ENCODE results near the gene FSTL4. TPM values are rescaled to one million over a fixed set of nuclear protein-coding genes. Genes with fewer than 3 reads are reported as not detected.

FSTL4 gene
- total RNA-seq, 1 experiment from 2014 or later = not detected

DNA sequence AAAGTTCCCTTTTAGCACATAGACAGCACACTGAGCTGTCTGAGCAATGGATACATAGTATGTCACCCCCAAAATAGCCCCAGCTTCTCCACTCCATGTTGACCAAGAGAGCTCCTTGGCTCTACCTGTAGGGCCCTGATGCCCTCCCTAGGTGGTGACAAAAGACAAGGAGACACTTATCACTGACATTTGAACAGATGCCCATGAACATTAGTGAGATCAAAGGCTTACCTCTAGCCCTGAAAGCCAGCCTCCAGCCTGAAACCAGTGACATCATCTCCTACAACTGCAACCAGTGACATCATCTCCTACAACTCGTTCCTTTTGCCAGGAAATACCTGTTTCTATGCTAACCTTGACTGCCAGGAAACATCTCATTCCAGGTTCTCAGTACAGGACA lies 122.7 kb downstream of the FSTL4 start:
- no TSS peak for BruUV-seq (replicated peaks)
- Histone ChIP-seq H3K4me2 (no peak overlapping the region), H3K79me2 (ENCODE audit: low read depth) (no peaks in the 10 kb centered on the region), H3K27me3 (ENCODE audit: insufficient read depth, low read depth) (no peaks in the 10 kb centered on the region), H3K9me3 (ENCODE audit: insufficient read depth, low read depth) (no peaks in the 10 kb centered on the region), H4K20me1 (ENCODE audit: insufficient read depth) (no peaks in the 10 kb centered on the region), H3K9me2 (ENCODE audit: insufficient read depth) (no peaks in the 10 kb centered on the region), H3F3A (ENCODE audit: insufficient read depth, low read depth) (no peaks in the 10 kb centered on the region), H3K36me3 (ENCODE audit: low read depth) (no peaks in the 10 kb centered on the region), H3K27ac (no peak overlapping the region), H3K4me1 (replicated peaks; ENCODE audit: insufficient read depth) (peaks cover 6% of the 10 kb centered on the region), H3K4me3 (no peak overlapping the region), H2AFZ (no peak overlapping the region)
- ChIA-PET POLR2A (ENCODE audit: unreplicated experiment) (no interaction called here), CTCF (interaction anchor here (0.6 kb wide), 1 partner anchor 547 kb away, joined by 4 read pairs; no protein-coding TSS in a partner anchor)
- intact Hi-C loops (cut with micrococcal nuclease; ENCODE audit: unreplicated experiment) = no loop called here
- TF ChIP-seq EZH2 (IDR thresholded peaks at IDR 0.05; ENCODE audit: low read depth) = no peak
- TF ChIP-seq, protein P1, sequence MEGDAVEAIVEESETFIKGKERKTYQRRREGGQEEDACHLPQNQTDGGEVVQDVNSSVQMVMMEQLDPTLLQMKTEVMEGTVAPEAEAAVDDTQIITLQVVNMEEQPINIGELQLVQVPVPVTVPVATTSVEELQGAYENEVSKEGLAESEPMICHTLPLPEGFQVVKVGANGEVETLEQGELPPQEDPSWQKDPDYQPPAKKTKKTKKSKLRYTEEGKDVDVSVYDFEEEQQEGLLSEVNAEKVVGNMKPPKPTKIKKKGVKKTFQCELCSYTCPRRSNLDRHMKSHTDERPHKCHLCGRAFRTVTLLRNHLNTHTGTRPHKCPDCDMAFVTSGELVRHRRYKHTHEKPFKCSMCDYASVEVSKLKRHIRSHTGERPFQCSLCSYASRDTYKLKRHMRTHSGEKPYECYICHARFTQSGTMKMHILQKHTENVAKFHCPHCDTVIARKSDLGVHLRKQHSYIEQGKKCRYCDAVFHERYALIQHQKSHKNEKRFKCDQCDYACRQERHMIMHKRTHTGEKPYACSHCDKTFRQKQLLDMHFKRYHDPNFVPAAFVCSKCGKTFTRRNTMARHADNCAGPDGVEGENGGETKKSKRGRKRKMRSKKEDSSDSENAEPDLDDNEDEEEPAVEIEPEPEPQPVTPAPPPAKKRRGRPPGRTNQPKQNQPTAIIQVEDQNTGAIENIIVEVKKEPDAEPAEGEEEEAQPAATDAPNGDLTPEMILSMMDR (conservative IDR thresholded peaks at IDR 0.05) = peak; percentile 67
- DNase-seq = peak in 1 of 2 experiments; percentile 81

DNA sequence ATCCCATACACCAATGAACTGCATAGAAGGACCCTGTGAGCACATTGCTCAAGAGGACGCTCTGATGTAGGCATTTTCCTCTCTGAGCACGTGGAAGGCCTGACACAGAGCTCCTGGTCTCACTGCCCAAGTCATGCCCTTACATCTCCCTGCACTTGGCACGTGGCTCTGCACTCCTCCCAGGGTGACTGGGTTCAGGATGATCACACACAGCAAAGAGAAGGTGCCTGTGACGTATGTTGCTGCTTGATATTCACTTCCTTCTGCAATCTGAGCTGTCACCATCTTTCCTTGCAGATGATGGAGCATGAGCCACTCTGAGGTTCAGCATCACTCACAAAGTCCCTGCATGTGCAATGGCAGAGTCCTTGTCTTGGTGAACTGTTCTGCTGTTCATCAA lies 125.2 kb downstream of the FSTL4 start:
- no peak for DNase-seq
- Histone ChIP-seq H3K9me2 (ENCODE audit: insufficient read depth) (no peaks in the 10 kb centered on the region), H3K4me1 (replicated peaks; ENCODE audit: insufficient read depth) (peaks cover 32% of the 10 kb centered on the region), H3F3A (ENCODE audit: insufficient read depth, low read depth) (no peaks in the 10 kb centered on the region; the same call in 1 of the 2 replicates), H3K9me3 (ENCODE audit: insufficient read depth, low read depth) (no peaks in the 10 kb centered on the region), H4K20me1 (ENCODE audit: insufficient read depth) (no peaks in the 10 kb centered on the region), H3K27me3 (ENCODE audit: insufficient read depth, low read depth) (no peaks in the 10 kb centered on the region), H3K4me3 (no peak overlapping the region), H2AFZ (no peak overlapping the region), H3K27ac (no peak overlapping the region), H3K4me2 (no peak overlapping the region), H3K36me3 (ENCODE audit: low read depth) (no peaks in the 10 kb centered on the region), H3K79me2 (ENCODE audit: low read depth) (no peaks in the 10 kb centered on the region)
- no TSS peak for BruUV-seq (replicated peaks)
- TF ChIP-seq, protein P1 (conservative IDR thresholded peaks at IDR 0.05) = no peak
- TF ChIP-seq EZH2 (IDR thresholded peaks at IDR 0.05; ENCODE audit: low read depth) = no peak
- CTCF ChIA-PET = no interaction called here
- intact Hi-C loops (cut with micrococcal nuclease; ENCODE audit: unreplicated experiment) = no loop called here
- POLR2A ChIA-PET (ENCODE audit: unreplicated experiment) = no interaction called here

DNA sequence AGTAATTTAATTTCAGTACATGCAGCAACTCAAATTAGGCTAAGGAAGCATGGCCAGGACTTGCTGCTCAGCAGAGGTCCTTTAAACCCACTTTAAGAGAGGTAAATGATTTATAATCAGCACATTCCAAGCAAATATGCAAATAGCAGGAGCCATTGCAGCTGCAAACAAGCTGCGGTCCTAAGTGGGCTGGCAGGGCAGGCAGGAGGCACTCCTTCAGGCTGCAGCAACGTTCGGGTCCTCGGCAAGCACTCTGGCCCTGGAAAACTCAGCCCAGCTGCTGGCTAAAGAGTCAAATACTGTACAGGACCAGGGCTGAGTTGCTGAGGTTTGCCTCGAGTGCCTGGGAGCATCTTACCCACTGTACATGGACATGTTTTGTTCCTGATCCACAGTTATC lies 126.9 kb downstream of the FSTL4 start:
- intact Hi-C loops (cut with micrococcal nuclease; ENCODE audit: unreplicated experiment) = no loop called here
- ChIA-PET CTCF (no interaction called here), POLR2A (ENCODE audit: unreplicated experiment) (no interaction called here)

More for the DNA sequence above, 126.9 kb downstream of the FSTL4 start:
- no peak for TF ChIP-seq EZH2 (IDR thresholded peaks at IDR 0.05; ENCODE audit: low read depth)
- TF ChIP-seq, protein P1 (conservative IDR thresholded peaks at IDR 0.05) = no peak
- Histone ChIP-seq H2AFZ (no peak overlapping the region), H3K27me3 (ENCODE audit: insufficient read depth, low read depth) (no peaks in the 10 kb centered on the region), H3K9me2 (ENCODE audit: insufficient read depth) (no peaks in the 10 kb centered on the region), H3K36me3 (ENCODE audit: low read depth) (no peaks in the 10 kb centered on the region), H3F3A (ENCODE audit: insufficient read depth, low read depth) (peaks cover 4% of the 10 kb centered on the region; the same call in 1 of the 2 replicates), H3K79me2 (ENCODE audit: low read depth) (no peaks in the 10 kb centered on the region), H3K4me3 (no peak overlapping the region), H3K4me2 (no peak overlapping the region), H3K9me3 (ENCODE audit: insufficient read depth, low read depth) (no peaks in the 10 kb centered on the region), H3K27ac (no peak overlapping the region), H4K20me1 (ENCODE audit: insufficient read depth) (no peaks in the 10 kb centered on the region), H3K4me1 (replicated peaks; ENCODE audit: insufficient read depth) (peaks cover 48% of the 10 kb centered on the region)
- BruUV-seq (replicated peaks) = no TSS peak
- no peak for DNase-seq
